Body of pancreas (tissue), 4 donors: ENCODE data around the gene PTOV1. TPM values are rescaled to one million over a fixed set of nuclear protein-coding genes. Genes with fewer than 3 reads are reported as not detected.

Experiments
- ATAC-seq: fragments of 150-250 bp; one replicate; pipeline ENCODE4 v1.9.1; 2016
- DNase-seq, 4 donors: peaks; one replicate each; pipeline ENCODE4 v3.0.0-alpha.2; 2019
- H3K27ac ChIP-seq, 4 donors: fragments of 200-600 bp; sonication (generic); 1 replicate in 3 of 4; 2 replicates in 1 of 4; pipeline versions ENCODE4 v1.5.1 to v1.6.1; 2016 to 2019; ENCODE audit warnings: mild to moderate bottlenecking in 1 of 4, mixed read lengths in 1 of 4, moderate library complexity in 1 of 4
- H3K27me3 ChIP-seq, 2 donors: fragments of 200-600 bp; sonication (generic); one replicate each; pipeline ENCODE4 v1.6.0; 2016; ENCODE audit warnings: mild to moderate bottlenecking in 1 of 2
- H3K36me3 ChIP-seq, 2 donors: fragments of 200-600 bp; sonication (generic); replicated peaks in 1 of 2; 2 replicates each; pipeline ENCODE4 v1.5.1; 2016; ENCODE audit warnings: low read depth in 2 of 2; ENCODE audit not compliant: insufficient read depth in 1 of 2
- H3K4me1 ChIP-seq: fragments of 200-600 bp; sonication (generic); one replicate; pipeline ENCODE4 v1.6.0; 2016
- H3K4me3 ChIP-seq, 2 donors: fragments of 200-600 bp; sonication (generic); 1 replicate in 1 of 2; 2 replicates in 1 of 2; pipeline ENCODE4 v1.5.1; 2016 to 2019
- H3K9me3 ChIP-seq, 3 donors: fragments of 200-600 bp; sonication (generic); 1 replicate in 2 of 3; 2 replicates in 1 of 3; pipeline ENCODE4 v1.5.1; 2016
- CTCF ChIP-seq, 7 experiments: fragments of 450-650 bp in 4 of 7; fragments of 200-600 bp in 3 of 7; sonication (generic) in 3 of 7; IDR thresholded peaks; one replicate each; pipeline ENCODE4 v1.5.1; 2016 to 2019; ENCODE audit warnings: antibody characterized with exemption in 7 of 7
- POLR2A ChIP-seq, 3 donors: fragments of 450-650 bp; IDR thresholded peaks; one replicate each; pipeline ENCODE4 v1.6.1; 2016; ENCODE audit warnings: antibody characterized with exemption in 3 of 3, mild to moderate bottlenecking in 2 of 3
- WGBS, 2 donors: methylation state at CpG; one replicate each; pipeline ENCODE4 v1.1.5; 2017; 5-methylcytosine and 5-hydroxymethylcytosine counted together
- intact Hi-C: fragments of 100-400 bp; cut with DNase I; formaldehyde crosslinking; loops from one replicate; pipeline ENCODE4 v1.15.1; 2023
- total RNA-seq, 2 donors: library from RNA; depleted of rRNA; stranded (reverse); fragments of >200 nt; gene quantifications; one replicate each; pipeline ENCODE4 v1.1.0, GENCODE V29; 2016

Gene PTOV1
- total RNA-seq, 2 donors from 2014 or later: 69.0 to 70.2 TPM

- 87 to 91% methylated on average over 11 of the region's 11 CpGs for WGBS, 2 donors
- no peak for ATAC-seq
These were observed 11.2 kb upstream of the PTOV1 start for GRCh38 chr19:49839713-49840112.

DNA sequence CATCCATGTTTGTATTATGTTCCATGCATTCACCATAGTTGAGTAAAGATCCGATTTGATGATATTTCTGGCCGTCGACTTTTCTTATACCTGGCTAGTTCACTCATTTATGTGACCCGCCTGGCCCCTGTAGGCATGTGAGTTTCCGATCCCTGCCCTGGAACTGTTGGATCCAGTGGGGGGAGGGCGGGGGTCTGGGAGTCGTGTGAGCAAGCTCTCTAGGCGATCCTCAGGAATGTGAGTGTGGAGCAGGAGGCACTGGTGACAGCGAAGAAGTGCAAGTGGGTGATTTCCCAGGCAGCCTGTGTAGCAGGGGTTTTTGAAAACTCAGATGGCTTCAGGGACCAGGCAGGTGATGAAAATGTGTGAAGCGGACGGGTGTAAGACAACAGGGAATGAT, 10.6 kb upstream of the PTOV1 start:
- intact Hi-C loops: no loop called here
- no peak overlapping the region for H3K4me3 ChIP-seq
- H3K36me3 ChIP-seq: peaks cover 0 to 2% of the 10 kb centered on the region in 2 donors
- 87 to 95% methylated on average over 11 of the region's 11 CpGs for WGBS, 2 donors
- TF ChIP-seq POLR2A (IDR thresholded peaks at IDR 0.05): no peak
- no peak for TF ChIP-seq CTCF (IDR thresholded peaks at IDR 0.05)
- ATAC-seq (no peak), DNase-seq (no peak)
- no peaks in the 10 kb centered on the region for H3K9me3 ChIP-seq
- no peaks in the 10 kb centered on the region for H3K4me1 ChIP-seq
- H3K27ac ChIP-seq: no peak overlapping the region
- H3K27me3 ChIP-seq: no peaks in the 10 kb centered on the region

More at GRCh38 chr19:49839713-49840112, 11.2 kb upstream of the PTOV1 start:
- Histone ChIP-seq H3K4me3 (no peak overlapping the region), H3K27me3 (no peaks in the 10 kb centered on the region), H3K4me1 (no peaks in the 10 kb centered on the region), H3K9me3 (no peaks in the 10 kb centered on the region), H3K36me3 (peaks cover 0 to 4% of the 10 kb centered on the region in 2 donors), H3K27ac (no peak overlapping the region)
- no peak for TF ChIP-seq CTCF (IDR thresholded peaks at IDR 0.05)
- TF ChIP-seq POLR2A (IDR thresholded peaks at IDR 0.05): no peak
- no peak for DNase-seq
- intact Hi-C loops: no loop called here

GRCh38 chr19:49840736-49841249, 10.2 kb upstream of the PTOV1 start:
- H3K36me3 ChIP-seq: peaks cover 0 to 2% of the 10 kb centered on the region in 2 donors
- TF ChIP-seq POLR2A (IDR thresholded peaks at IDR 0.05): no peak
- no peak for TF ChIP-seq CTCF (IDR thresholded peaks at IDR 0.05)

DNA sequence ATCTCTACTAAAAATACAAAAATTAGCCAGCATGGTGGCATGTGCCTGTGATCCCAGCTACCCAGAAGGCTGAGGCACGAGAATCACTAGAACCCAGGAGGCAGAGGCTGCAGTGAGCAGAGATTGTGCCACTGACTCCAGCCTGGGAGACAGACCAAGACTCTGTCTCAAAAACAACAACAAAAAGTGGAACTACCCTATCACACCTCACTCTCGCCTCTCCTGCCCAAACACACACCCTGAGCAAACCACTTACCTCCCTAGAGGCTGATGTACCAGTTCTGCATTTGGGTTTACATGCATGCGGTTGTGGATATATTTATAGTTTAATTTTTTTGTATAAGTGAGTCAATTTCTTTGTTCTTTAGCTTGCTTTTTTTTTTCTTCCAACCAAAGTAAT, 7.7 kb upstream of the PTOV1 start:
- ATAC-seq (no peak), DNase-seq (no peak)
- TF ChIP-seq CTCF (IDR thresholded peaks at IDR 0.05) (no peak), POLR2A (IDR thresholded peaks at IDR 0.05) (no peak)
- Histone ChIP-seq H3K9me3 (no peaks in the 10 kb centered on the region), H3K27ac (no peak overlapping the region), H3K4me1 (no peaks in the 10 kb centered on the region), H3K4me3 (no peak overlapping the region), H3K27me3 (no peaks in the 10 kb centered on the region), H3K36me3 (peaks cover 0 to 2% of the 10 kb centered on the region in 2 donors)
- intact Hi-C loops: no loop called here
- 89 to 94% methylated on average over 3 of the region's 3 CpGs for WGBS, 2 donors

More at GRCh38 chr19:49840736-49841249, 10.2 kb upstream of the PTOV1 start:
- no peaks in the 10 kb centered on the region for H3K27me3 ChIP-seq
- intact Hi-C loops: no loop called here
- DNase-seq (no peak), ATAC-seq (no peak)
- H3K9me3 ChIP-seq: no peaks in the 10 kb centered on the region
- H3K27ac ChIP-seq: no peak overlapping the region
- H3K4me1 ChIP-seq: no peaks in the 10 kb centered on the region
- 84 to 94% methylated on average over 17 of the region's 17 CpGs for WGBS, 2 donors
- no peak overlapping the region for H3K4me3 ChIP-seq
